ENCODE measurements around the gene CCNG2.
"Not testable (repeated sequence)": the region's sequence is repeated elsewhere in the genome, so short reads cannot be mapped to it uniquely, and the experiment has no call there.

CCNG2 gene

DNA sequence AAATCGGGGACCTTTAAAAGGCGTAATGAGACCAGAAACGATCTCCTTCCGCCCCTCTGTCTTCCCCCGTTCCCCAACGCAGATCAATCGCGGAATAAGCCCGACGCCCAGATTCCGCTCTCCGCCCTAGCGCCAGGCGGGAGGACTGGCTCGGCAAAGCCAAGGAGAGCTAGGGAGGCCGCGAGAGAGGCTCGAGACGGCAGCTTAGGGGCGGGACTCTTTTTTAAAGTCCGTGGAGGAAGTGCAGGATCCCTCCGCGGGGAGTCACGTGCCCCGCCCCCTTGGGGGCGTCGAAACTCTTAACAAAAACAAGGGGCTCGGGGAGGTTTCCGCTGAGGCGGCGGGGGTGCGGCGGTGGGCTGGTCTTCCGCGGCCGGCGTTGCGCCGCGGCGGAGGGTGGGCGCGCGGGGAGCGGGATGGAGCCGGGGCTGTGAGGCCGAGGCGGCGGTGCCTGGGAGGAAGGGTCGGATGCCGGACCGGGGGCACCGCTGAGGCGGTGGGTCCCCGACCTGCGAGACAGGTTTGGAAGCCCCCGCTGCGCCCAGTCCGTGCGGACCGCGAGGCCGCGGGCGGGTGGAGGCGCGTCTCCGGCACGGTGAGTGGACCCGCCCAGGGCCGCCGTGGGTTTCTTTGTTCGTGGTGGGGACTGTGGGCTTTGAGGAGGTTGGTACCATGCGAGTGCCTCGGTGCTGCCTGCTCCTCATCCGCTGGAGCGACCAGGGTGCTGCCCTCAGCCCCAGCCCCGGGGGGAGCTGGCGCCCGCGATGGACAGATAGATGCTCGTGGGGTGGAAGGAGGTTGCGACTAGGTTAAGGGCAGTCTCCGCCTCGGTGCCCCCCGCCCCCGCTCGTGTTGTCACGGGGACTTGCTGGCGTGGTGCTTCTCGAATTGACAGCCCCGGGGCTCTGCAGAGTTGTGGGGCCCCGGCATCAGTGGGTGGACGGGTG lies at the start of gene CCNG2:
TSS of gene CCNG2 (plus strand) at position 296 of the 947 bp plus-strand sequence. CDS start 1,326 bp downstream, outside the sequence.
- DNase-seq = peak; percentile 82 to 87

DNA sequence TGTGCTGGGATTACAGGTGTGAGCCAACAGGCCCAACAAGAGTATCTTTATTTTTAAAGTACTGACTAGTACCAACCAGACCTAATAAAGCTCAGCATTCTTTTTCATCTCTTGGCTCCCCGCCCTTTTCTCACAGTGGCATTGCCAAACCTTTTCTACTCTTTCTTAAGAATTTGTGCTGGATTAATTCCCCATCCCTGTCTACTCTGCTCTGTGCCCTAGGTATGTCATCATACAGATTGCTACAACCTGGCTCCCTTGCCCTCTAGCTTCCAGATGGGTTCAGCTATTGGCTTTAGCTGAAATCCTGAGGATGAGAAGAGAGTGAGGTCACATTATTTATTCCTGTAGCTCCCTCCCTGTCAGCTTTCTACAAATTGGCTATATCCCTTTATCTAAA lies 46.3 kb upstream of the CCNG2 start:
- no peak for DNase-seq

DNA sequence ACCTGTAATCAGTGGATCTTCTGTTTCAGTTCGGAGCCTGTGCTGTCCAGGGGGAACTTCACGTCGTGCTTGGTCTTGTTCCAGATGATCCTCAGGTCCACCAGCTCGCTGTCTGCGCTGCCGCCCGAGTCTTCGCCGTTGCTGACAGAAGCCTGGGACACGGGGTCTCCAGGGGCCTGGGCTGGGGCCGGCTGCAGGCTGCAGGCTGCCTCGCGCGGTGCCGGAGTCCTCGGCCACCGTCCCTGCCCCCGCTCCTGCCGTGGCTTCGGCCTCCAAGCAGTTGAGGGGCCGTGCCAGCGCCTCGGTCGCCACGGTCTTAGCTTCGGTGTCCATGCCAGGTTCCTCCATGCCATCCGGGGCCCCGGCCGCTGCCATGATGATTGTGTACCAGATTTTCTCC lies 43.9 kb upstream of the CCNG2 start:
- no peak for DNase-seq

- no peak for DNase-seq
These were observed 39.3 kb upstream of the CCNG2 start for GRCh38 chr4:77117721-77118120.

- DNase-seq = no peak
These were observed 36.0 kb upstream of the CCNG2 start for GRCh38 chr4:77120886-77121508.

GRCh38 chr4:77121736-77122240 lies 35.2 kb upstream of the CCNG2 start:
- no peak for DNase-seq

DNA sequence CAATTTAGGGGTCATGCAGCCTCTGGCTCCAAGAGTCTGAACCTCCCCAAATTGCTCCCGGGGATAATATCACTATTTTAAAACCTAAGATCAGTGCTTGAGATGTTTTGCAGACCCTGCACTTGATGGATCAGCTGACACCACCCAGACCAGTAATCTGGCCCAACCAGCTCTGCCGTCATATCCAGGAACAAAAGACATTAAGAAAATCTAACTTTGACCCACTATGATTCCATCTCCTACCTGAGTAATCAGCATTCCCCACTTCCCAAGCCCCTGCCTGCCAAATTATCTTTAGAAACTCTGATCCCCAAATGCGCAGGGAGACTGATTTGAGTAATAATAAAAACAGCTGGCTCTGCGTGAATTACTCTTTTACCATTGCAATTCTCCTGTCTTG lies 34.4 kb upstream of the CCNG2 start:
- no peak for DNase-seq

DNA sequence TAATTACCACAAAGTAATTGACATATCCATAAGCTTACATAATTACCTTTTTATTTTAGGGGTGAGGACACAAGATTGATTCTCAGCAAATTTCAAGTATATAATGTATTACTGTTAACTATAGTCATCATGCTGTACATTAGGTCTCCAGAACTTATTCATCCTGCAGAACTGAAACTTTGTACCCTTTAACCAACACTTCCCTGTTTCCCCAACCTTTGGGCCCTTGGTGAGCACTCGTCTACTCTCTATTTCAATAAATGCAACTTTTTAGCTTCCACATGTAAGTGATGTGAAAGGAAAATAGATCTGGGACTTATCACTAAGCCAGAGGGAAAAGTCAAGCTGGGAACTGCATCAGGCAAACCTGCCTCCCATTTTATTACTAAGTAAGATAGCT lies 33.6 kb upstream of the CCNG2 start:
- no peak for DNase-seq

GRCh38 chr4:77124576-77124975 lies 32.4 kb upstream of the CCNG2 start:
- no peak for DNase-seq

DNA sequence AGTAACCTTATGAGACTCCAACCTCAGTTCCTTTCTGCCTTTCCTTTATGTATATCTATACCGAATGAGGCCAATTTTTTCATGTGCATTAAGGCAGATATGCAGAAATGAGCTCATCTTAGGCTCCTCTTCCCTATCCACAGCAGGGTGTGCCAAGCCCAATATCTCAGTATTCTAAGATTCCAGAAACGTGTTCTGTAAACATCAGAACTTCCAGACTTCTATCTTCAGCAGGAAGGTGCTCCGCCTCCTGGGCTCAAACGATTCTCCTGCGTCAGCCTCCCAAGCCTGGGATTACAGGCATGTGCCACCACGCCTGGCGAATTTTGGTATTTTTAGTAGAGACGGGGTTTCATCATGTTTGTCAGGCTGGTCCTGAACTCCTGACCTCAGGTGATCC lies 31.0 kb upstream of the CCNG2 start:
- no peak for DNase-seq

- no peak for DNase-seq
These were observed 30.2 kb upstream of the CCNG2 start for GRCh38 chr4:77126809-77127208.

- DNase-seq = no peak
These were observed 29.8 kb upstream of the CCNG2 start for GRCh38 chr4:77127215-77127614.

DNA sequence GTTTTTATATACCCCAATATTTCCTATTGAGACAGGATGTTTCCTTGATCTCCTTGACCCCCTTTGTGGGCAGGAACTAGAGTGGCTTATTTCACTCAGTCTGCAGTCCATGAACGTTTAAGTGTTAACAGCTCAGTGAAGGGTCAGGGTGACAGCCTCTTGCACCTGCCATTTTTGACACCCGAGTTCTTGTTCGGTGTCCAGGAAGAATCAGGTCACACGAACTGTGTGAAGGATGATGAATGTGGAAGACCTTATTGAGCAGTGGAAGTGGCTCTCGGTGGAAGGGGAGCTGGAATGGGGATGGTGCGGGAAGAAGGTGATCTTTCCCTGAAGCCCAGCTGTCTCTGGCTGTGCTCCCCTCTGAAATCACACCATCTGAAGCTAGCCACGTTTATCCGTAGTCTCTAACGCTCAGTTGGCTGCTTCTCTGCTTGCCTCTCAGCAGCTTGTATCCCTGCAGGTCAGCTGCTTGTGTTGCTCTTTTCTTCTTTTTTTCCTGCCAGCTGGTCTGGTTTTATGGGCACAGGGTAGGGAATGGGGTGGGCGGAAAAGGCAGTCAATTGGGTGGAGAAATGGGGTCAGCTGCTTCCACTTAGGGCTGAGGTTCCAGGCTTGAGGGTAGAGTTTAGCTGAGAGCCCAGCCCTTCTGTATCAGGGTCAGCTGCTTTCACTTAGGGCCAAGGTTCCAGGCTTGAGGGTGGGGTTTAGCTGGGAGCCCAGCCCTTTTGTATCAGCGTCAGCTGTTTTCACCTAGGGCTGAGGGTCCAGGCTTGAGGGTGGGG lies 29.0 kb upstream of the CCNG2 start:
- no peak for DNase-seq

GRCh38 chr4:77132652-77133312 lies 24.2 kb upstream of the CCNG2 start:
- no peak for DNase-seq

DNA sequence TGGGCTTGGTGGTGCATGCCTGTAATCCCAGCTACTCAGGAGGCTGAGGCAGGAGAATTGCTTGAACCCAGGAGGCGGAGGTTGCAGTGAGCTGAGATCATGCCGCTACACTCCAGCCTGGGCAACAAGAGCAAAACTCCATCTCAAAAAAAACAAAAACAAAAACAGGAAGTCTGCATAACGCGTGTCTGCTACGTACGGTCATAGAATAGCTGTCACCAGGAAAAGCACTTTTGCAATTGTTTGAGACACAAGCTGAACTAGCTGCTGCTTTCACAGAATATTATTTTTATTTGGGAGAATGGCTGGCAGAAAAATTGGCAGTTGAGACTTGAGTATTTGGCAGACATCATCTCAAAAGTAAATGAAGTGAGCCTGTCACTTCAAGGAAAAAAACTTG lies 19.6 kb upstream of the CCNG2 start:
- not testable (repeated sequence) for DNase-seq

- no peak for DNase-seq
These were observed 14.9 kb upstream of the CCNG2 start for GRCh38 chr4:77141964-77142645.

DNA sequence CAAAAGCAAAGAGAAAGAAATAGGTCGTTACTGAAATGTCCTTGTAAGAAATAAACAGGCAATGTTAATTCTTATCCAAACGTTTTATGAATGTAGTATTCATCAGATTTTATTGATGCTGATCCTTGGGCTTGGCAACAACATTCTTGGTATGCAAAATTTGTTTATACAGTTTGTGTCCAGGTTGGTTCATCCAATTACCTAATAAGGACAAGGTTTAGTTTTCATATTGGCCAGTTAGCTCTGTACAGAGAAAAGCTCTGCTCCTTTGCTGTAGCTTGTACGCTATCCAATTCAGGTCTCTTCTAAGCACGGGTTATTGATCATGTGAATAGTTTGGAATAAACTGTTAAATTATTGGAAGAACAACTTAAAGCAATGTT lies 14.4 kb upstream of the CCNG2 start:
- no peak for DNase-seq

DNA sequence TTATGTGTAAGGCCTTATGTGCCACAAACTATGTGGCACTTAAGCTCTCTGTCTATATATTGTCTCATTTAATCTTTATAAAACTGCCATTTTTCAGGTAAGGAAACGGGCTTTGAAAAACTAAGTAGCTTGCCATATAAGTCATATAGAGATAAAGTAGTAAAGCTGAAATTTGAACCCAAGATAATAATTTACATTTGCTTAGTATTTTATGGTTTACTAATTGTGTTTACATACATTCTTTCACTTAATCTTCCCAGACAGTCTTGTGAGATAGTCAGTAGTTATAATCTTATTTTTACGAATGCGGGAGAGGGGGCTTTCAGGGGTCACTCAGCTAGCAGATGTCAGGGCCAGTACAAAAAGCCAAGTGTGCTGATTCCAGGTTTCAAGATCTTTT lies 13.9 kb upstream of the CCNG2 start:
- DNase-seq = no peak

GRCh38 chr4:77145842-77146185 lies 11.2 kb upstream of the CCNG2 start:
- no peak for DNase-seq

DNA sequence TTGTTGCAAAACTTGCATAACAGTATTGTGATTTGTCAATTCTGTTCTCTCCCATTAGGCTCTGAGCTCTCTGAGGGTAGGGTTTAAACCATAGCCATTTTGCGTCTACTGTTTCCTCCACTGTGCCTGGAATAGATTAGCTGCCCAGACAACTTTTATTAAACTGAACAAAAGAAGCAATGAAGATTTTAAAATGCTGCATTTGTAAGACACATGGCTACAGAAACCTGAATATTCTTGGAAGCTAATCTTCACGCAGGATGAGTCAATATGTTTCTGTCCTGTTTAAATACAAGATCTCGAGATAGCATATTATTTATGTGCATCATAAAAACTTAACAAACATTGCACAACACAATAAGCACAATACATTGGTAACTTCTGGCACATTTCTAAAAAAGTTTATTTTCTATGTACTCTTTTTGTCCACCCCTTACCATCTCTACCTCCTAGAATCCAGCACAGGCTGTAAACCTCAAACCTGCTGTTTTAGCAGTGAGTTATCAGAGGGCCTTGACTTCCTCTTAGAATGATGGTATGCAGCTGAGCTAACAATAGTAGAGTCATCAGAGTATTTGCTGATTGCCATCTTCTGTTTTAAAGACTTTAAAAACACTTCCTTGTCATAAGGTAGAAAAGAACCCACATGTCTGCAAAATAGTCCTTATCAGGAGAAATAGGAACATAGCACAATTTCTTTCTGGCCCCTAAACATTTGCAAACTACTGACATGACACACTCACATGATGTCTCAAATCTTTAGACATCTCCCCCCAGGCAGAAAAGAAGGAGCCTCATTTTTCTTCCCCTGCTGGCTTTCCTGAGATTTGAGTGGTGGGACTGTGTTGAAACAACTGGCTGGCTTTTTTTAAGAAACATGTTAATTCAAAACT lies 10.6 kb upstream of the CCNG2 start:
- DNase-seq = no peak

All from activated CD4-positive, alpha-beta T cell treated with anti-CD3 and anti-CD28 coated beads for 4 hours (primary cell).